Measurements from ENCODE around the gene NMNAT3.

GRCh38 chr3:139670196-139670595 lies 7.6 kb downstream of the NMNAT3 start:
- TF ChIP-seq CTCF (conservative IDR thresholded peaks at IDR 0.05; ENCODE audit: low read length) (no peak), EZH2phosphoT487 (IDR thresholded peaks at IDR 0.05; ENCODE audit: borderline replicate concordance, low read depth, low read length) (no peak)
